ENCODE results near the gene GPR173.

Gene GPR173

GRCh38 chrX:53028678-53029077 is 19.9 kb upstream of the GPR173 start:
- DNase-seq (ENCODE audit: low read depth, low spot score) = no peak
- ChIA-PET CTCF (no interaction called here), POLR2A (no interaction called here)
- H3K4me3 ChIP-seq (ENCODE audit: low read depth, low read length) = no peak overlapping the region
- no peak for TF ChIP-seq CTCF (IDR thresholded peaks at IDR 0.05; ENCODE audit: insufficient read depth, low read length, missing control alignments)

GRCh38 chrX:53031380-53031779 is 17.2 kb upstream of the GPR173 start:
- no peak for TF ChIP-seq CTCF (IDR thresholded peaks at IDR 0.05; ENCODE audit: insufficient read depth, low read length, missing control alignments)
- H3K4me3 ChIP-seq (ENCODE audit: low read depth, low read length) = no peak overlapping the region
- DNase-seq (ENCODE audit: low read depth, low spot score) = no peak
- POLR2A ChIA-PET = no interaction called here
- CTCF ChIA-PET = no interaction called here

GRCh38 chrX:53036149-53036548 is 12.4 kb upstream of the GPR173 start:
- POLR2A ChIA-PET = no interaction called here
- no peak overlapping the region for H3K4me3 ChIP-seq (ENCODE audit: low read depth, low read length)
- CTCF ChIA-PET = no interaction called here
- TF ChIP-seq CTCF (IDR thresholded peaks at IDR 0.05; ENCODE audit: insufficient read depth, low read length, missing control alignments) = no peak
- no peak for DNase-seq (ENCODE audit: low read depth, low spot score)

- no peak for DNase-seq (ENCODE audit: low read depth, low spot score)
- ChIA-PET CTCF (interaction anchor here (1.4 kb wide), 1 partner anchor 49 kb away, joined by 4 read pairs; no protein-coding TSS in a partner anchor), POLR2A (no interaction called here)
- no peak for TF ChIP-seq CTCF (IDR thresholded peaks at IDR 0.05; ENCODE audit: insufficient read depth, low read length, missing control alignments)
- no peak overlapping the region for H3K4me3 ChIP-seq (ENCODE audit: low read depth, low read length)
Measured at GRCh38 chrX:53039236-53039635, 9.4 kb upstream of the GPR173 start.

- DNase-seq (ENCODE audit: low read depth, low spot score) = no peak
- CTCF ChIA-PET = interaction anchor here (1.1 to 1.2 kb wide), 2 partner anchors 10 to 63 kb away, joined by 3 read pairs; no protein-coding TSS in a partner anchor
- no peak overlapping the region for H3K4me3 ChIP-seq (ENCODE audit: low read depth, low read length)
- TF ChIP-seq CTCF (IDR thresholded peaks at IDR 0.05; ENCODE audit: insufficient read depth, low read length, missing control alignments) = no peak
- POLR2A ChIA-PET = no interaction called here
Measured at GRCh38 chrX:53044995-53045394, 3.6 kb upstream of the GPR173 start.

- POLR2A ChIA-PET = no interaction called here
- no peak overlapping the region for H3K4me3 ChIP-seq (ENCODE audit: low read depth, low read length)
- TF ChIP-seq CTCF (IDR thresholded peaks at IDR 0.05; ENCODE audit: insufficient read depth, low read length, missing control alignments) = peak; percentile 14
- no peak for DNase-seq (ENCODE audit: low read depth, low spot score)
- CTCF ChIA-PET = no interaction called here
Measured at GRCh38 chrX:53047228-53047627, 1.4 kb upstream of the GPR173 start.

All from AG04449 (cell line).